Measurements from ENCODE around the gene CCSER2. TPM values are rescaled to one million over a fixed set of nuclear protein-coding genes. Genes with fewer than 3 reads are reported as not detected.
"Not testable (repeated sequence)": the region's sequence is repeated elsewhere in the genome, so short reads cannot be mapped to it uniquely, and the experiment has no call there.

Gene CCSER2
- total RNA-seq, 4 donors from 2014 or later = 33.7 to 63.9 (median 47.5) TPM

DNA sequence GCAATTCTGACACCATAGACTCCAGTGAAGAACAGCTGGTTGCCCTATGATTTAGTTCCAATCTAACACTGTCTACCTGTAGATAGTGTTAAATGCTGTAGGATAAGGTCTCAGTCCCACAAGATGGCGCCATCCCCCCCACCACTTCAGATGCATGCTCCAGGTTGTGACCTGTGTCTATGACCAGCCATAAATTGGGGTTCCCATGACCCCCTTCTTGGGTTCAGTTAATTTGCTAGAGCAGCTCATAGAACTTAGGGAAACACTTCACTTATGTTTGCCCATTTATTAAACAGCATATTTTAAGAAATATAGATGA lies 13.1 kb downstream of the CCSER2 start:
- H3K36me3 ChIP-seq = no peaks in the 10 kb centered on the region
- H3K27ac ChIP-seq = peak overlapping the region in 2 of 4 donors; percentile 4 to 84
- H3K4me3 ChIP-seq = no peak overlapping the region
- no peak for DNase-seq
- H3K27me3 ChIP-seq = no peaks in the 10 kb centered on the region
- no peaks in the 10 kb centered on the region for H3K9me3 ChIP-seq
- TF ChIP-seq, protein P1, sequence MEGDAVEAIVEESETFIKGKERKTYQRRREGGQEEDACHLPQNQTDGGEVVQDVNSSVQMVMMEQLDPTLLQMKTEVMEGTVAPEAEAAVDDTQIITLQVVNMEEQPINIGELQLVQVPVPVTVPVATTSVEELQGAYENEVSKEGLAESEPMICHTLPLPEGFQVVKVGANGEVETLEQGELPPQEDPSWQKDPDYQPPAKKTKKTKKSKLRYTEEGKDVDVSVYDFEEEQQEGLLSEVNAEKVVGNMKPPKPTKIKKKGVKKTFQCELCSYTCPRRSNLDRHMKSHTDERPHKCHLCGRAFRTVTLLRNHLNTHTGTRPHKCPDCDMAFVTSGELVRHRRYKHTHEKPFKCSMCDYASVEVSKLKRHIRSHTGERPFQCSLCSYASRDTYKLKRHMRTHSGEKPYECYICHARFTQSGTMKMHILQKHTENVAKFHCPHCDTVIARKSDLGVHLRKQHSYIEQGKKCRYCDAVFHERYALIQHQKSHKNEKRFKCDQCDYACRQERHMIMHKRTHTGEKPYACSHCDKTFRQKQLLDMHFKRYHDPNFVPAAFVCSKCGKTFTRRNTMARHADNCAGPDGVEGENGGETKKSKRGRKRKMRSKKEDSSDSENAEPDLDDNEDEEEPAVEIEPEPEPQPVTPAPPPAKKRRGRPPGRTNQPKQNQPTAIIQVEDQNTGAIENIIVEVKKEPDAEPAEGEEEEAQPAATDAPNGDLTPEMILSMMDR (IDR thresholded peaks at IDR 0.05) = peak in 1 of 6 experiments; percentile 9
- no peak for TF ChIP-seq POLR2A (IDR thresholded peaks at IDR 0.05)
- H3K4me1 ChIP-seq = peaks cover 0 to 37% (median 2%) of the 10 kb centered on the region in 4 donors

DNA sequence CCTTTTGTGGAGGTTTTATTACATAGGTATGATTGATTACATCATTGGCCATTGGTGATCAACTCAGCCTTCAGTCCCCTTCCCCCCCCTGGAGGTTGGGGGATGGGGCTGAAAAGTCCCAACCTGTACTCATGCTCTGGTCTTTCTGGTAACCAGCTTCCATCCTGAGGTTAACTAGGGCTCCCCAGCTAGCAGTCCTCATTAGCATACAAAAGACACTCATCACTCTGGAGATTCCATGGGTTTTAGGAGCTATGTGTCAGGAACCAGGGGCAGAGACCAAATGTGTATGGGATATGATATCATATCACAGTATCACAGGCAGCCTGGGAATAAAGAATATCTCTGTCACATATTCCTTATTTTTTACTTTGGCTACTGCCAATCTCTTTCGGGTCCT lies 13.6 kb downstream of the CCSER2 start:
- no peak overlapping the region for H3K4me3 ChIP-seq
- peak in 1 of 3 donors; percentile 56 for DNase-seq
- no peak for TF ChIP-seq POLR2A (IDR thresholded peaks at IDR 0.05)
- TF ChIP-seq, protein P1 (IDR thresholded peaks at IDR 0.05) = no peak
- peaks cover 0 to 32% (median 2%) of the 10 kb centered on the region in 4 donors for H3K4me1 ChIP-seq
- H3K36me3 ChIP-seq = no peaks in the 10 kb centered on the region
- H3K9me3 ChIP-seq = no peaks in the 10 kb centered on the region
- H3K27ac ChIP-seq = peak overlapping the region in 2 of 4 donors; percentile 4 to 84
- H3K27me3 ChIP-seq = no peaks in the 10 kb centered on the region

DNA sequence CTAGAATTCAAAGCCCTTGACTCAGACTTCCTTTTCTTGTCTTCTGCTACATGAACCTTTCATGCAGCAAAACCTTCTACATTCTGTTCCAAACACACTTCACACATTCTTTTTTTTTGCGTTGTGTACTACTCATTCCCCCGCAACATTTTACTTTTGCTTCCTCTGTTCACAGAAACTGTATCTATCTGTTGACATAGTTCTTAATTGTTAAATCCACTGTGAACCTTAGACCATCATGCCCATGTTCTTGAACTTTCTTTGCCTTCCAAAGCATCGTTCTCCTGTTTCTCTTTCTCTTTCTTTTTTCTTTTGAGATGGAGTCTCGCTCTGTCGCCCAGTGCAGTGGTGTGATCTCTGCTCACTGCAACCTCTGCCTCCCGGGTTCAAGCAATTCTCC lies 14.2 kb downstream of the CCSER2 start:
- no peak for DNase-seq
- Histone ChIP-seq H3K4me3 (no peak overlapping the region), H3K36me3 (no peaks in the 10 kb centered on the region), H3K4me1 (peaks cover 0 to 26% (median 2%) of the 10 kb centered on the region in 4 donors), H3K9me3 (no peaks in the 10 kb centered on the region), H3K27me3 (no peaks in the 10 kb centered on the region), H3K27ac (peak overlapping the region in 1 of 4 donors; percentile 84)
- TF ChIP-seq, protein P1 (IDR thresholded peaks at IDR 0.05) = no peak
- no peak for TF ChIP-seq POLR2A (IDR thresholded peaks at IDR 0.05)

DNA sequence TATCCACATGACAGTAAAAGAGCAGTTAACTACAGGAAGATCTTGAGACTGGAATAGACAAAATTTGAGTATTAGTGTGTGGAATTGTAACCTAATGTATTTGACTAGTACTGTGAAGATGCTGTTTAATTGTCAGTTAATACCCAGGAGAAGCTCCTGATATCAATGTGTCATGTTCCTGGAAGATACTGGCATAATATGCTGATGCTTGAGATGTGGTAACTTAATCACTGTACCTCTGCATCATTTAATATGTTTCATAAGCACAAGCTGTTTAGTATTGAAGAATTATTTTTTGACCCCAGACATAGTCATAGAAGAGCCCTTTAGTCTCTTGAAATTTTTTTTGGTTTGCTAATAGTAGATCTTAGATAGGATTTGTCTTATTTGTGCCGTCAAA lies 15.4 kb downstream of the CCSER2 start:
- H3K4me1 ChIP-seq = peaks cover 0 to 24% (median 2%) of the 10 kb centered on the region in 4 donors
- H3K4me3 ChIP-seq = no peak overlapping the region
- H3K9me3 ChIP-seq = no peaks in the 10 kb centered on the region
- TF ChIP-seq POLR2A (IDR thresholded peaks at IDR 0.05) = no peak
- TF ChIP-seq, protein P1 (IDR thresholded peaks at IDR 0.05) = no peak
- DNase-seq = no peak
- H3K36me3 ChIP-seq = no peaks in the 10 kb centered on the region
- no peak overlapping the region for H3K27ac ChIP-seq
- H3K27me3 ChIP-seq = no peaks in the 10 kb centered on the region

DNA sequence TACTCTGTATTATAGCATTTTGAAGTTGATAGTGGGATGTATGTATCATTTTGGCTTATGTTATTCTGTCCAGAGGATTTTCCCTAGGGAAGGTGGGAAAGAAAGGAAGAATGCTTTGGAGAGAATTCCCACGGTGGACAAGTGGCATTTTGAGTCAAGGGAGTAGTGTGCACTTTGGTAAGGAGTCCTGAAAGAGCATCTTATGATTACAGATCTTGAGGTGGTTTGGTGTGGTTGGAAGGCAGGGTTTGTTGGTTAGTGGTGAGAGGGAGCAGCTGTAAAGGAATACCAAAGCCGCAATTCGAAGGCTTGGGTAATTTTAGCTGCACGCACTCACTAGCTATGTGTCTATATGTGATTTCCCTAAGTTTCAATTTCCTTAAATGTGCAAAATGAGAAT lies 16.1 kb downstream of the CCSER2 start:
- Histone ChIP-seq H3K4me3 (no peak overlapping the region), H3K36me3 (no peaks in the 10 kb centered on the region), H3K27ac (peak overlapping the region in 1 of 4 donors; percentile 10), H3K9me3 (no peaks in the 10 kb centered on the region), H3K4me1 (peaks cover 0 to 19% (median 2%) of the 10 kb centered on the region in 4 donors), H3K27me3 (no peaks in the 10 kb centered on the region)
- no peak for DNase-seq
- TF ChIP-seq, protein P1 (IDR thresholded peaks at IDR 0.05) = no peak
- no peak for TF ChIP-seq POLR2A (IDR thresholded peaks at IDR 0.05)

DNA sequence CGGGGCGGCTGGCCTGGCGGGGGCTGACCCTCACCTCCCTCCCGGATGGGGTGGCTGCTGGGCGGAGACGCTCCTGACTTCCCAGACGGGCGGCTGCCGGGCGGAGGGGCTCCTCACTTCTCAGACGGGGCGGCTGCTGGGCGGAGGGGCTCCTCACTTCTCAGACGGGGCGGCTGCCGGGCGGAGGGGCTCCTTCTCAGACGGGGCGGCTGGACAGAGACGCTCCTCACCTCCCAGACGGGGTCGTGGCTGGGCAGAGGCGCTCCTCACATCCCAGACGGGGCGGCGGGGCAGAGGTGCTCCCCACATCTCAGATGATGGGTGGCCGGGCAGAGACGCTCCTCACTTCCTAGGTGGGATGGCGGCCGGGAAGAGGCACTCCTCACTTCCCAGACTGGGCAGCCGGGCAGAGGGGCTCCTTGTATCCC lies 19.2 kb downstream of the CCSER2 start:
- H3K4me1 ChIP-seq = peaks cover 0 to 14% (median 0%) of the 10 kb centered on the region in 4 donors
- not testable (repeated sequence) for H3K4me3 ChIP-seq, H3K36me3 ChIP-seq, H3K9me3 ChIP-seq, H3K27ac ChIP-seq, H3K27me3 ChIP-seq, DNase-seq
